GM23338 (cell line): ENCODE measurements around the gene R3HCC1L. TPM values are rescaled to one million over a fixed set of nuclear protein-coding genes. Genes with fewer than 3 reads are reported as not detected.
"Not testable (repeated sequence)": the region's sequence is repeated elsewhere in the genome, so short reads cannot be mapped to it uniquely, and the experiment has no call there.

Experiments
- ATAC-seq: fragments of 200-7000 bp; cut with Tn5 transposase; 3 replicates; pipeline ENCODE4 v1.9.1; 2020
- DNase-seq: peaks from one replicate; pipeline ENCODE4 v3.0.0-alpha.2; 2015; ENCODE audit warnings: low spot score
- H2AFZ ChIP-seq: fragments of 200-600 bp; sonication (generic); 2 replicates; pipeline ENCODE4 v1.8.0; 2016; ENCODE audit warnings: antibody characterized with exemption, mild to moderate bottlenecking, moderate library complexity
- H3F3A ChIP-seq: fragments of 200-600 bp; sonication (generic); replicated peaks from 2 replicates; pipeline ENCODE4 v1.8.0; 2017; ENCODE audit warnings: antibody characterized with exemption, mixed run types, low read depth
- H3K27ac ChIP-seq: fragments of 200-600 bp; sonication (generic); 2 replicates; pipeline ENCODE4 v1.6.1; 2016; ENCODE audit warnings: low read depth
- H3K27me3 ChIP-seq: fragments of 200-600 bp; sonication (generic); 2 replicates; pipeline ENCODE4 v1.8.0; 2016; ENCODE audit warnings: mild to moderate bottlenecking, mixed run types, moderate library complexity; ENCODE audit not compliant: insufficient read depth
- H3K36me3 ChIP-seq: fragments of 200-600 bp; sonication (generic); 2 replicates; pipeline ENCODE4 v1.8.0; 2016; ENCODE audit warnings: mild to moderate bottlenecking; ENCODE audit not compliant: insufficient read depth
- H3K4me1 ChIP-seq: fragments of 200-600 bp; sonication (generic); 2 replicates; pipeline ENCODE4 v1.8.0; 2016; ENCODE audit warnings: mild to moderate bottlenecking, moderate library complexity; ENCODE audit not compliant: insufficient read depth
- H3K4me2 ChIP-seq: fragments of 200-600 bp; sonication (generic); 2 replicates; pipeline ENCODE4 v1.7.1; 2017; ENCODE audit warnings: mixed run types
- H3K4me3 ChIP-seq: fragments of 200-600 bp; sonication (generic); 2 replicates; pipeline ENCODE4 v1.6.1; 2016; ENCODE audit warnings: mixed run types
- H3K79me2 ChIP-seq: fragments of 200-600 bp; sonication (generic); replicated peaks from 2 replicates; pipeline ENCODE4 v1.8.0; 2017; ENCODE audit warnings: mild to moderate bottlenecking; ENCODE audit not compliant: insufficient read depth
- H3K9me2 ChIP-seq: fragments of 200-600 bp; sonication (generic); 2 replicates; pipeline ENCODE4 v1.8.0; 2017; ENCODE audit not compliant: insufficient read depth
- H4K20me1 ChIP-seq: fragments of 200-600 bp; sonication (generic); replicated peaks from 2 replicates; pipeline ENCODE4 v1.8.0; 2017; ENCODE audit warnings: mild to moderate bottlenecking; ENCODE audit not compliant: insufficient read depth
- H3K27ac Mint-ChIP-seq: 2 replicates; pipeline ENCODE4 v1.8.0; 2020; ENCODE audit warnings: inconsistent platforms, mild to moderate bottlenecking, moderate library complexity, mixed read lengths
- H3K27me3 Mint-ChIP-seq: 3 replicates; pipeline ENCODE4 v1.8.0; 2022; ENCODE audit warnings: low read depth, mild to moderate bottlenecking, moderate library complexity, mixed read lengths, inconsistent platforms; ENCODE audit not compliant: insufficient read depth, poor library complexity
- H3K36me3 Mint-ChIP-seq: 3 replicates; pipeline ENCODE4 v1.8.0; 2021; ENCODE audit warnings: low read depth, mild to moderate bottlenecking, inconsistent platforms, moderate library complexity, mixed read lengths
- H3K4me1 Mint-ChIP-seq: 3 replicates; pipeline ENCODE4 v1.8.0; 2020; ENCODE audit warnings: mild to moderate bottlenecking, inconsistent platforms, mixed read lengths
- H3K4me3 Mint-ChIP-seq: 3 replicates; pipeline ENCODE4 v1.8.0; 2021; ENCODE audit warnings: moderate library complexity, mild to moderate bottlenecking, inconsistent platforms, mixed read lengths
- H3K9me3 Mint-ChIP-seq: 3 replicates; pipeline ENCODE4 v1.8.0; 2020; ENCODE audit warnings: moderate library complexity, mild to moderate bottlenecking, inconsistent platforms, mixed read lengths
- EZH2 ChIP-seq: fragments of 200-600 bp; sonication (generic); IDR thresholded peaks from one replicate; pipeline ENCODE4 v1.8.0; 2017; ENCODE audit warnings: antibody characterized with exemption, mild to moderate bottlenecking, low read depth; ENCODE audit not compliant: unreplicated experiment
- EZH2phosphoT487 ChIP-seq: fragments of 200-600 bp; sonication (generic); IDR thresholded peaks from one replicate; pipeline ENCODE4 v1.8.1; 2018; ENCODE audit warnings: antibody characterized with exemption; ENCODE audit not compliant: unreplicated experiment
- JUNB ChIP-seq: IDR thresholded peaks from one replicate; pipeline ENCODE4 v1.6.1; 2016; ENCODE audit warnings: antibody characterized with exemption; ENCODE audit not compliant: unreplicated experiment
- POLR2AphosphoS5 ChIP-seq: IDR thresholded peaks from 2 replicates; pipeline ENCODE4 v1.6.1; 2016; ENCODE audit warnings: antibody characterized with exemption, low read depth
- STAT1 ChIP-seq: IDR thresholded peaks from one replicate; pipeline ENCODE4 v1.6.1; 2016; ENCODE audit warnings: antibody characterized with exemption; ENCODE audit not compliant: unreplicated experiment
- ZNF331 ChIP-seq: fragments of 250-450 bp; sonication (Bioruptor Pico); IDR thresholded peaks from 2 replicates; pipeline ENCODE4 v1.5.0; 2020; ENCODE audit warnings: low read depth, mild to moderate bottlenecking, moderate library complexity
- polyA plus RNA-seq: library from polyadenylated mRNA; unstranded; fragments of >200 nt; fragmentation: Nextera tagmentation; extraction: Ambion mirVana; gene quantifications from 2 replicates; pipeline ENCODE4 v1.2.1, GENCODE V29; 2016
- total RNA-seq: library from RNA; depleted of rRNA; stranded (reverse); fragments of >200 nt; shearing (Covaris generic); gene quantifications from 2 replicates; pipeline ENCODE4 v1.2.3, GENCODE V29; 2014
- TF ChIP-seq, protein P1 (sequence below), 2 experiments: fragments of 200-600 bp in 1 of 2; sonication (generic) in 1 of 2; conservative IDR thresholded peaks; 2 replicates each; pipeline versions ENCODE4 v1.5.1 to v1.6.1; 2016 to 2017; ENCODE audit warnings: antibody characterized with exemption in 2 of 2, low read depth in 2 of 2, mild to moderate bottlenecking in 2 of 2, moderate library complexity in 1 of 2
- TF ChIP-seq, protein P2 (sequence below): fragments of 250-450 bp; sonication (Bioruptor Pico); IDR thresholded peaks from 2 replicates; pipeline ENCODE4 v1.5.0; 2020; ENCODE audit warnings: mild to moderate bottlenecking, moderate library complexity
- TF ChIP-seq, protein P3 (sequence below): IDR thresholded peaks from 2 replicates; pipeline ENCODE4 v1.6.1; 2016; ENCODE audit warnings: antibody characterized with exemption
- TF ChIP-seq, protein P4 (sequence below): IDR thresholded peaks from one replicate; pipeline ENCODE4 v1.6.1; 2018; ENCODE audit warnings: antibody characterized with exemption; ENCODE audit not compliant: unreplicated experiment

R3HCC1L gene
- total and polyA plus RNA-seq, 2 experiments from 2014 or later = 9.3 to 15.8 TPM

DNA sequence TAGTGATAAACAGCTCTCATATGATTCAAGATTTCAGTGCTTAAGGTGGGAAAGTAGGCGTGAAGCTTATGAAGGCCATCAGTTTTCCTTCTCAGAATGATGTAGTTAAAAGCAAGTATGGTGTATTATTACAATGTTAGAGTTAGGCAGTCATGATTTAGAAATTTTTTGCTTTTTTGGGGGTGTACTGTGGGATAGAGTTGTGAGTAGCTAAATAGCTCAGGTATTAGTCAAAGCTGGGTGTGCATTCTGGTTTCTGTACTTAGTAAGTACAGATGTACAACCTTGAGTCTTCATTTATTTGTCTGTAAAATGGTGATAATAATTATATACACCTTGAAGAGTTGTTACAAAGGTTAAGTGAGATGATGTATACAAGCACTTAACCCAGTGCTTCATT is 52.2 kb downstream of the R3HCC1L start:
- no peak overlapping the region for H3K4me2 ChIP-seq
- no peak overlapping the region for H2AFZ ChIP-seq
- DNase-seq (no peak), ATAC-seq (no peak)
- H3K4me3 Mint-ChIP-seq = no peak overlapping the region
- H3K27ac ChIP-seq = no peak overlapping the region
- no peaks in the 10 kb centered on the region for H3K27me3 ChIP-seq
- H4K20me1 ChIP-seq = no peaks in the 10 kb centered on the region; the same call in 1 of the 2 replicates
- peaks cover 37% of the 10 kb centered on the region for H3K36me3 Mint-ChIP-seq
- H3K27ac Mint-ChIP-seq = no peak overlapping the region
- no peaks in the 10 kb centered on the region for H3K36me3 ChIP-seq
- H3K4me1 Mint-ChIP-seq = no peaks in the 10 kb centered on the region
- peaks cover 18% of the 10 kb centered on the region for H3K9me3 Mint-ChIP-seq
- no peak for TF ChIP-seq EZH2phosphoT487
- TF ChIP-seq, protein P1, sequence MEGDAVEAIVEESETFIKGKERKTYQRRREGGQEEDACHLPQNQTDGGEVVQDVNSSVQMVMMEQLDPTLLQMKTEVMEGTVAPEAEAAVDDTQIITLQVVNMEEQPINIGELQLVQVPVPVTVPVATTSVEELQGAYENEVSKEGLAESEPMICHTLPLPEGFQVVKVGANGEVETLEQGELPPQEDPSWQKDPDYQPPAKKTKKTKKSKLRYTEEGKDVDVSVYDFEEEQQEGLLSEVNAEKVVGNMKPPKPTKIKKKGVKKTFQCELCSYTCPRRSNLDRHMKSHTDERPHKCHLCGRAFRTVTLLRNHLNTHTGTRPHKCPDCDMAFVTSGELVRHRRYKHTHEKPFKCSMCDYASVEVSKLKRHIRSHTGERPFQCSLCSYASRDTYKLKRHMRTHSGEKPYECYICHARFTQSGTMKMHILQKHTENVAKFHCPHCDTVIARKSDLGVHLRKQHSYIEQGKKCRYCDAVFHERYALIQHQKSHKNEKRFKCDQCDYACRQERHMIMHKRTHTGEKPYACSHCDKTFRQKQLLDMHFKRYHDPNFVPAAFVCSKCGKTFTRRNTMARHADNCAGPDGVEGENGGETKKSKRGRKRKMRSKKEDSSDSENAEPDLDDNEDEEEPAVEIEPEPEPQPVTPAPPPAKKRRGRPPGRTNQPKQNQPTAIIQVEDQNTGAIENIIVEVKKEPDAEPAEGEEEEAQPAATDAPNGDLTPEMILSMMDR (conservative IDR thresholded peaks at IDR 0.05; ENCODE audit: low read depth in 2 of 2) = no peak
- TF ChIP-seq, protein P2, sequence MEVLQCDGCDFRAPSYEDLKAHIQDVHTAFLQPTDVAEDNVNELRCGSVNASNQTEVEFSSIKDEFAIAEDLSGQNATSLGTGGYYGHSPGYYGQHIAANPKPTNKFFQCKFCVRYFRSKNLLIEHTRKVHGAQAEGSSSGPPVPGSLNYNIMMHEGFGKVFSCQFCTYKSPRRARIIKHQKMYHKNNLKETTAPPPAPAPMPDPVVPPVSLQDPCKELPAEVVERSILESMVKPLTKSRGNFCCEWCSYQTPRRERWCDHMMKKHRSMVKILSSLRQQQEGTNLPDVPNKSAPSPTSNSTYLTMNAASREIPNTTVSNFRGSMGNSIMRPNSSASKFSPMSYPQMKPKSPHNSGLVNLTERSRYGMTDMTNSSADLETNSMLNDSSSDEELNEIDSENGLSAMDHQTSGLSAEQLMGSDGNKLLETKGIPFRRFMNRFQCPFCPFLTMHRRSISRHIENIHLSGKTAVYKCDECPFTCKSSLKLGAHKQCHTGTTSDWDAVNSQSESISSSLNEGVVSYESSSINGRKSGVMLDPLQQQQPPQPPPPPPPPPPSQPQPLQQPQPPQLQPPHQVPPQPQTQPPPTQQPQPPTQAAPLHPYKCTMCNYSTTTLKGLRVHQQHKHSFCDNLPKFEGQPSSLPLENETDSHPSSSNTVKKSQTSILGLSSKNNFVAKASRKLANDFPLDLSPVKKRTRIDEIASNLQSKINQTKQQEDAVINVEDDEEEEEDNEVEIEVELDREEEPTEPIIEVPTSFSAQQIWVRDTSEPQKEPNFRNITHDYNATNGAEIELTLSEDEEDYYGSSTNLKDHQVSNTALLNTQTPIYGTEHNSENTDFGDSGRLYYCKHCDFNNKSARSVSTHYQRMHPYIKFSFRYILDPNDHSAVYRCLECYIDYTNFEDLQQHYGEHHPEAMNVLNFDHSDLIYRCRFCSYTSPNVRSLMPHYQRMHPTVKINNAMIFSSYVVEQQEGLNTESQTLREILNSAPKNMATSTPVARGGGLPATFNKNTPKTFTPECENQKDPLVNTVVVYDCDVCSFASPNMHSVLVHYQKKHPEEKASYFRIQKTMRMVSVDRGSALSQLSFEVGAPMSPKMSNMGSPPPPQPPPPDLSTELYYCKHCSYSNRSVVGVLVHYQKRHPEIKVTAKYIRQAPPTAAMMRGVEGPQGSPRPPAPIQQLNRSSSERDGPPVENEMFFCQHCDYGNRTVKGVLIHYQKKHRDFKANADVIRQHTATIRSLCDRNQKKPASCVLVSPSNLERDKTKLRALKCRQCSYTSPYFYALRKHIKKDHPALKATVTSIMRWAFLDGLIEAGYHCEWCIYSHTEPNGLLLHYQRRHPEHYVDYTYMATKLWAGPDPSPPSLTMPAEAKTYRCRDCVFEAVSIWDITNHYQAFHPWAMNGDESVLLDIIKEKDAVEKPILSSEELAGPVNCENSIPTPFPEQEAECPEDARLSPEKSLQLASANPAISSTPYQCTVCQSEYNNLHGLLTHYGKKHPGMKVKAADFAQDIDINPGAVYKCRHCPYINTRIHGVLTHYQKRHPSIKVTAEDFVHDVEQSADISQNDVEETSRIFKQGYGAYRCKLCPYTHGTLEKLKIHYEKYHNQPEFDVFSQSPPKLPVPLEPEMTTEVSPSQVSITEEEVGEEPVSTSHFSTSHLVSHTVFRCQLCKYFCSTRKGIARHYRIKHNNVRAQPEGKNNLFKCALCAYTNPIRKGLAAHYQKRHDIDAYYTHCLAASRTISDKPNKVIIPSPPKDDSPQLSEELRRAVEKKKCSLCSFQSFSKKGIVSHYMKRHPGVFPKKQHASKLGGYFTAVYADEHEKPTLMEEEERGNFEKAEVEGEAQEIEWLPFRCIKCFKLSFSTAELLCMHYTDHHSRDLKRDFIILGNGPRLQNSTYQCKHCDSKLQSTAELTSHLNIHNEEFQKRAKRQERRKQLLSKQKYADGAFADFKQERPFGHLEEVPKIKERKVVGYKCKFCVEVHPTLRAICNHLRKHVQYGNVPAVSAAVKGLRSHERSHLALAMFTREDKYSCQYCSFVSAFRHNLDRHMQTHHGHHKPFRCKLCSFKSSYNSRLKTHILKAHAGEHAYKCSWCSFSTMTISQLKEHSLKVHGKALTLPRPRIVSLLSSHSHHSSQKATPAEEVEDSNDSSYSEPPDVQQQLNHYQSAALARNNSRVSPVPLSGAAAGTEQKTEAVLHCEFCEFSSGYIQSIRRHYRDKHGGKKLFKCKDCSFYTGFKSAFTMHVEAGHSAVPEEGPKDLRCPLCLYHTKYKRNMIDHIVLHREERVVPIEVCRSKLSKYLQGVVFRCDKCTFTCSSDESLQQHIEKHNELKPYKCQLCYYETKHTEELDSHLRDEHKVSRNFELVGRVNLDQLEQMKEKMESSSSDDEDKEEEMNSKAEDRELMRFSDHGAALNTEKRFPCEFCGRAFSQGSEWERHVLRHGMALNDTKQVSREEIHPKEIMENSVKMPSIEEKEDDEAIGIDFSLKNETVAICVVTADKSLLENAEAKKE = no peak
- TF ChIP-seq ZNF331 (CRISPR knock-in tag) = no peak
- TF ChIP-seq POLR2AphosphoS5 = no peak
- TF ChIP-seq, protein P3, sequence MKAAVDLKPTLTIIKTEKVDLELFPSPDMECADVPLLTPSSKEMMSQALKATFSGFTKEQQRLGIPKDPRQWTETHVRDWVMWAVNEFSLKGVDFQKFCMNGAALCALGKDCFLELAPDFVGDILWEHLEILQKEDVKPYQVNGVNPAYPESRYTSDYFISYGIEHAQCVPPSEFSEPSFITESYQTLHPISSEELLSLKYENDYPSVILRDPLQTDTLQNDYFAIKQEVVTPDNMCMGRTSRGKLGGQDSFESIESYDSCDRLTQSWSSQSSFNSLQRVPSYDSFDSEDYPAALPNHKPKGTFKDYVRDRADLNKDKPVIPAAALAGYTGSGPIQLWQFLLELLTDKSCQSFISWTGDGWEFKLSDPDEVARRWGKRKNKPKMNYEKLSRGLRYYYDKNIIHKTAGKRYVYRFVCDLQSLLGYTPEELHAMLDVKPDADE = no peak
- TF ChIP-seq JUNB = no peak
- TF ChIP-seq, protein P4, sequence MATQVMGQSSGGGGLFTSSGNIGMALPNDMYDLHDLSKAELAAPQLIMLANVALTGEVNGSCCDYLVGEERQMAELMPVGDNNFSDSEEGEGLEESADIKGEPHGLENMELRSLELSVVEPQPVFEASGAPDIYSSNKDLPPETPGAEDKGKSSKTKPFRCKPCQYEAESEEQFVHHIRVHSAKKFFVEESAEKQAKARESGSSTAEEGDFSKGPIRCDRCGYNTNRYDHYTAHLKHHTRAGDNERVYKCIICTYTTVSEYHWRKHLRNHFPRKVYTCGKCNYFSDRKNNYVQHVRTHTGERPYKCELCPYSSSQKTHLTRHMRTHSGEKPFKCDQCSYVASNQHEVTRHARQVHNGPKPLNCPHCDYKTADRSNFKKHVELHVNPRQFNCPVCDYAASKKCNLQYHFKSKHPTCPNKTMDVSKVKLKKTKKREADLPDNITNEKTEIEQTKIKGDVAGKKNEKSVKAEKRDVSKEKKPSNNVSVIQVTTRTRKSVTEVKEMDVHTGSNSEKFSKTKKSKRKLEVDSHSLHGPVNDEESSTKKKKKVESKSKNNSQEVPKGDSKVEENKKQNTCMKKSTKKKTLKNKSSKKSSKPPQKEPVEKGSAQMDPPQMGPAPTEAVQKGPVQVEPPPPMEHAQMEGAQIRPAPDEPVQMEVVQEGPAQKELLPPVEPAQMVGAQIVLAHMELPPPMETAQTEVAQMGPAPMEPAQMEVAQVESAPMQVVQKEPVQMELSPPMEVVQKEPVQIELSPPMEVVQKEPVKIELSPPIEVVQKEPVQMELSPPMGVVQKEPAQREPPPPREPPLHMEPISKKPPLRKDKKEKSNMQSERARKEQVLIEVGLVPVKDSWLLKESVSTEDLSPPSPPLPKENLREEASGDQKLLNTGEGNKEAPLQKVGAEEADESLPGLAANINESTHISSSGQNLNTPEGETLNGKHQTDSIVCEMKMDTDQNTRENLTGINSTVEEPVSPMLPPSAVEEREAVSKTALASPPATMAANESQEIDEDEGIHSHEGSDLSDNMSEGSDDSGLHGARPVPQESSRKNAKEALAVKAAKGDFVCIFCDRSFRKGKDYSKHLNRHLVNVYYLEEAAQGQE = no peak
- TF ChIP-seq EZH2 = no peak
- TF ChIP-seq STAT1 = no peak
- H3K4me3 ChIP-seq = no peak overlapping the region
- H3K4me1 ChIP-seq = no peaks in the 10 kb centered on the region
- H3K27me3 Mint-ChIP-seq = no peaks in the 10 kb centered on the region
- H3K9me2 ChIP-seq = peaks cover 3% of the 10 kb centered on the region; the same call in 1 of the 2 replicates
- peaks cover 31% of the 10 kb centered on the region for H3K79me2 ChIP-seq
- H3F3A ChIP-seq = no peaks in the 10 kb centered on the region

DNA sequence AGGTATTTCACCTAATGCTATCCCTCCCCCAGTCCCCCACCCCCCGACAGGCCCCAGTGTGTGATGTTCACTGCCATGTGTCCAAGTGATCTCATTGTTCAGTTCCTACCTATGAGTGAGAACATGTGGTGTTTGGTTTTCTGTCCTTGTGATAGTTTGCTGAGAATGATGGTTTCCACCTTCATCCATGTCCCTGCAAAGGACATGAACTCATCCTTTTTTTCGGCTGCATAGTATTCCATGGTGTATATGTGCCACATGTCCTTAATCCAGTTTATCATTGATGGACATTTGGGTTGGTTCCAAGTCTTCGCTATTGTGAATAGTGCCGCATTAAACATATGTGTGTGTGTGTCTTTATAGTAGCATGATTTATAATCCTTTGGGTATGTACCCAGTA is 56.3 kb downstream of the R3HCC1L start:
- not testable (repeated sequence) for H3K4me1 ChIP-seq, H3K4me2 ChIP-seq, DNase-seq, H2AFZ ChIP-seq, H3F3A ChIP-seq, H3K4me3 ChIP-seq, H3K27ac Mint-ChIP-seq, ATAC-seq, H3K9me3 Mint-ChIP-seq, H3K27me3 ChIP-seq, H3K9me2 ChIP-seq, H3K4me3 Mint-ChIP-seq, H3K4me1 Mint-ChIP-seq, H3K36me3 ChIP-seq, H3K27me3 Mint-ChIP-seq, H4K20me1 ChIP-seq, H3K79me2 ChIP-seq, H3K27ac ChIP-seq
- H3K36me3 Mint-ChIP-seq = peaks cover 32% of the 10 kb centered on the region; the same call in 2 of the 3 replicates
